HepG2 (cell line): ENCODE results near the gene COG1. TPM values are rescaled to one million over a fixed set of nuclear protein-coding genes. Genes with fewer than 3 reads are reported as not detected.

Source experiments
- ADNP ChIP-seq: sonication (generic); formaldehyde crosslinking; IDR thresholded peaks from 2 replicates; pipeline ENCODE4 v1.4.0; 2020; ENCODE audit warnings: missing genetic modification reagents
- AHDC1 ChIP-seq: sonication (generic); formaldehyde crosslinking; IDR thresholded peaks from 2 replicates; pipeline ENCODE4 v1.5.1; 2020; ENCODE audit warnings: mild to moderate bottlenecking, missing genetic modification reagents, borderline replicate concordance
- ARNTL ChIP-seq: sonication (generic); formaldehyde crosslinking; IDR thresholded peaks from 2 replicates; pipeline ENCODE4 v1.4.0; 2020; ENCODE audit warnings: mild to moderate bottlenecking, missing genetic modification reagents
- CSRNP2 ChIP-seq: sonication (generic); formaldehyde crosslinking; conservative IDR thresholded peaks from 2 replicates; pipeline ENCODE4 v1.8.0; 2022; ENCODE audit warnings: low read depth, missing genetic modification reagents
- MLXIP ChIP-seq: sonication (generic); formaldehyde crosslinking; IDR thresholded peaks from 2 replicates; pipeline ENCODE4 v1.9.0; 2021; ENCODE audit warnings: missing genetic modification reagents, borderline replicate concordance
- MTA1 ChIP-seq: sonication (generic); formaldehyde crosslinking; IDR thresholded peaks from 2 replicates; pipeline ENCODE4 v1.4.0; 2020; ENCODE audit warnings: missing genetic modification reagents, mild to moderate bottlenecking, borderline replicate concordance
- NBN ChIP-seq: fragments of 450-650 bp; conservative IDR thresholded peaks from 2 replicates; pipeline ENCODE4 v1.6.1; 2017
- NFE2L1 ChIP-seq: sonication (generic); formaldehyde crosslinking; IDR thresholded peaks from 2 replicates; pipeline ENCODE4 v1.4.0; 2020; ENCODE audit warnings: missing genetic modification reagents, mild to moderate bottlenecking, borderline replicate concordance
- NR2C2 ChIP-seq: sonication (generic); formaldehyde crosslinking; IDR thresholded peaks from 2 replicates; pipeline ENCODE4 v1.4.0; 2020; ENCODE audit warnings: missing genetic modification reagents, mild to moderate bottlenecking, moderate library complexity, borderline replicate concordance
- RFX1 ChIP-seq: fragments of 450-650 bp; IDR thresholded peaks from 2 replicates; pipeline ENCODE4 v1.6.1; 2017
- SMYD3 ChIP-seq: sonication (generic); formaldehyde crosslinking; IDR thresholded peaks from 2 replicates; pipeline ENCODE4 v1.8.1; 2023; ENCODE audit warnings: mild to moderate bottlenecking, missing genetic modification reagents
- TCF7 ChIP-seq: sonication (generic); IDR thresholded peaks from 2 replicates; pipeline ENCODE4 v1.6.1; 2016; ENCODE audit warnings: antibody characterized with exemption, low read depth
- ZBTB14 ChIP-seq: sonication (generic); formaldehyde crosslinking; IDR thresholded peaks from 2 replicates; pipeline ENCODE4 v1.4.0; 2020; ENCODE audit warnings: missing genetic modification reagents
- ZNF205 ChIP-seq: IDR thresholded peaks from 2 replicates; pipeline ENCODE4 v1.6.1; 2018; ENCODE audit warnings: missing biosample characterization, missing genetic modification reagents
- ZNF263 ChIP-seq: sonication (generic); formaldehyde crosslinking; IDR thresholded peaks from 2 replicates; pipeline ENCODE4 v1.4.0; 2020; ENCODE audit warnings: missing genetic modification reagents
- ZNF431 ChIP-seq: sonication (generic); formaldehyde crosslinking; IDR thresholded peaks from 2 replicates; pipeline ENCODE4 v1.9.0; 2022; ENCODE audit warnings: missing genetic modification reagents, low read depth, mild to moderate bottlenecking, borderline replicate concordance
- ZNF709 ChIP-seq: sonication (generic); formaldehyde crosslinking; IDR thresholded peaks from 2 replicates; pipeline ENCODE4 v1.5.0; 2020; ENCODE audit warnings: mild to moderate bottlenecking, missing genetic modification reagents
- ZNF841 ChIP-seq: sonication (generic); formaldehyde crosslinking; IDR thresholded peaks from 2 replicates; pipeline ENCODE4 v1.8.1; 2023; ENCODE audit warnings: missing genetic modification reagents, borderline replicate concordance
- polyA plus RNA-seq, 8 experiments: library from polyadenylated mRNA; depleted of rRNA in 3 of 8; stranded (reverse) in 7 of 8; unstranded in 1 of 8; fragments of >200 nt; fragmentation: Illumina TruSeq in 4 of 8; extraction: Trizol in 4 of 8; gene quantifications; 2 replicates each; pipeline versions ENCODE4 v1.2.1 to v1.2.3, GENCODE V29; 2011 to 2016; ENCODE audit warnings: low read depth in 4 of 8, missing spikeins in 1 of 8, mixed read lengths in 1 of 8; ENCODE audit not compliant: insufficient read depth in 1 of 8
- total RNA-seq, 5 experiments: library from RNA; depleted of rRNA; stranded (reverse); fragments of >200 nt; fragmentation: Illumina TruSeq; extraction: Trizol; gene quantifications; 2 replicates each; pipeline ENCODE4 v1.2.3, GENCODE V29; 2016; ENCODE audit warnings: low read depth in 1 of 5

Gene COG1
- total and polyA plus RNA-seq, 2 of the 13 experiments (the other 11 are each of a cell fraction or from before 2014, with no cell fraction given): 36.6 to 39.7 TPM

- TF ChIP-seq AHDC1 (CRISPR knock-in tag): no peak
- TF ChIP-seq ZNF431 (CRISPR knock-in tag): peak; percentile 23
- TF ChIP-seq SMYD3: no peak
- peak; percentile 70; the same call in 1 of the 2 replicates for TF ChIP-seq ZNF709 (CRISPR knock-in tag)
- no peak for TF ChIP-seq MLXIP (CRISPR knock-in tag)
- TF ChIP-seq RFX1: no peak
- peak; percentile 60; the same call in 1 of the 2 replicates for TF ChIP-seq ZNF263 (CRISPR knock-in tag)
- TF ChIP-seq NBN: no peak
- TF ChIP-seq ZNF205 (CRISPR knock-in tag): peak; percentile 79; the same call in 1 of the 2 replicates
- no peak for TF ChIP-seq NFE2L1 (CRISPR knock-in tag)
- TF ChIP-seq ARNTL (CRISPR knock-in tag): peak; percentile 59
- no peak for TF ChIP-seq ZNF841 (CRISPR knock-in tag)
- peak; percentile 85 for TF ChIP-seq NR2C2 (CRISPR knock-in tag)
- TF ChIP-seq MTA1 (CRISPR knock-in tag): peak; percentile 51; the same call in 1 of the 2 replicates
- TF ChIP-seq CSRNP2 (CRISPR knock-in tag): no peak
- no peak for TF ChIP-seq ZBTB14 (CRISPR knock-in tag)
- TF ChIP-seq ADNP: no peak
- TF ChIP-seq TCF7: no peak
These were observed at the start of gene COG1 (continued) for GRCh38 chr17:73192894-73193701.
